Heart left ventricle (tissue), 16 donors: ENCODE results near the gene SGSH. TPM values are rescaled to one million over a fixed set of nuclear protein-coding genes. Genes with fewer than 3 reads are reported as not detected.

Experiments
- ATAC-seq, 4 donors: fragments of 200-7000 bp; cut with Tn5 transposase; one replicate each; pipeline ENCODE4 v1.9.1; 2020 to 2022; ENCODE audit warnings: moderate library complexity in 4 of 4, mild to moderate bottlenecking in 3 of 4, moderate number of reproducible peaks in 1 of 4
- DNase-seq, 5 donors: peaks; one replicate each; pipeline ENCODE4 v3.0.0-alpha.2; 2020
- H3K27ac ChIP-seq, 12 donors: fragments of 200-600 bp; sonication (generic) in 4 of 12; one replicate each; pipeline versions ENCODE4 v1.5.0 to v1.8.0; 2016 to 2022; ENCODE audit warnings: mild to moderate bottlenecking in 2 of 12
- H3K27me3 ChIP-seq, 9 donors: fragments of 200-600 bp; sonication (generic) in 2 of 9; one replicate each; pipeline versions ENCODE4 v1.5.1 to v1.8.0; 2016 to 2022; ENCODE audit warnings: mild to moderate bottlenecking in 3 of 9
- H3K36me3 ChIP-seq, 9 donors: fragments of 200-600 bp; sonication (generic) in 2 of 9; one replicate each; pipeline versions ENCODE4 v1.5.0 to v1.8.0; 2018 to 2022; ENCODE audit warnings: mild to moderate bottlenecking in 2 of 9
- H3K4me1 ChIP-seq, 12 donors: fragments of 200-600 bp; sonication (generic) in 4 of 12; one replicate each; pipeline versions ENCODE4 v1.5.0 to v1.8.0; 2016 to 2022; ENCODE audit warnings: mild to moderate bottlenecking in 3 of 12
- H3K4me3 ChIP-seq, 12 donors: fragments of 200-600 bp; sonication (generic) in 4 of 12; one replicate each; pipeline versions ENCODE4 v1.5.0 to v1.8.0; 2017 to 2022; ENCODE audit warnings: mild to moderate bottlenecking in 9 of 12, moderate library complexity in 4 of 12
- H3K9me3 ChIP-seq, 12 donors: fragments of 200-600 bp; sonication (generic) in 4 of 12; one replicate each; pipeline versions ENCODE4 v1.5.0 to v1.8.0; 2016 to 2022; ENCODE audit warnings: mild to moderate bottlenecking in 1 of 12
- CTCF ChIP-seq, 12 donors: fragments of 200-600 bp; sonication (generic) in 4 of 12; IDR thresholded peaks; one replicate each; pipeline versions ENCODE4 v1.5.0 to v1.8.0; 2018 to 2022; ENCODE audit warnings: antibody characterized with exemption in 12 of 12, mild to moderate bottlenecking in 5 of 12
- POLR2A ChIP-seq, 2 donors: fragments of 450-650 bp; IDR thresholded peaks; one replicate each; pipeline ENCODE4 v1.6.1; 2017; ENCODE audit warnings: antibody characterized with exemption in 2 of 2, mild to moderate bottlenecking in 2 of 2, moderate library complexity in 2 of 2
- WGBS, 4 donors: extraction: QIAGEN DNeasy Blood & Tissue Kit in 2 of 4; methylation state at CpG; one replicate each; pipeline versions ENCODE4 v1.1.5 to v1.1.7; 2013 to 2018; 5-methylcytosine and 5-hydroxymethylcytosine counted together
- intact Hi-C, 10 donors: fragments of 100-400 bp; cut with DNase I; formaldehyde crosslinking; loops; one replicate each; pipeline versions ENCODE4 v1.11.1 to v1.14.2; 2022
- polyA plus RNA-seq, 2 donors: library from polyadenylated mRNA; stranded (reverse); fragments of 200-250 nt; gene quantifications; one replicate each; pipeline ENCODE4 v1.2.3, GENCODE V29; 2013
- total RNA-seq, 9 donors: library from RNA; depleted of rRNA in 2 of 9; stranded (reverse); fragments of >200 nt in 2 of 9; fragmentation: NEBNext Ultra II Directional in 3 of 9; extraction: Animal tissue kit (Norgen Biotek cat#: 25700) in 3 of 9; gene quantifications; one replicate each; pipeline versions ENCODE4 v1.1.0 to v1.2.4, GENCODE V29; 2016 to 2023
- donor health status: ischemic (EF 13 %, LVEDD 7.1; RV severe dilation, severe dysfunction).
- donor health status: healthy with polysubstance abuse.
- donor health status: DM: no; HTN: yes; CAD: no.
- donor health status: DM: no; HTN: no; CAD: no.
- donor health status: ischemic (EF 25% LVEDD 6.9; RV normal size, moderate dysfunction).
- donor health status: ischemic (EF 25% LVEDD 5.7; RV mildly dilated, moderate dysfunction).
- donor health status: healthy.
- donor health status: DM: yes; HTN: yes; CAD: no.
- donor health status: ischemic (EF 35%, LVEDD 5.7; RV mildly dilated, moderate dysfunction).
- donor health status: nonischemic (EF 11% LVEDD 7.7; RV severe dilation, severe dysfunction).
- donor health status: DM: yes; HTN: yes; CAD: no.
- donor health status: PGD.
- donor health status: ischemic (EF 29% LVEDD 5.4; RV normal size, mild dysfunction).
- donor health status: nonischemic (EF 23%, LVEDD 6.1; RV moderate dilation, normal function).

Gene SGSH
- total and polyA plus RNA-seq, 11 donors: 6.4 to 27.0 (median 13.4) TPM

GRCh38 chr17:80212109-80212508, 8.0 kb downstream of the SGSH start:
- no peak overlapping the region for H3K27ac ChIP-seq
- no peaks in the 10 kb centered on the region for H3K27me3 ChIP-seq
- 88 to 94% (median 93%) methylated on average over 21 to 22 of the region's 22 CpGs for whole genome bisulfite sequencing, 4 donors
- no peak for TF ChIP-seq POLR2A (IDR thresholded peaks at IDR 0.05)
- peaks cover 0 to 91% (median 42%) of the 10 kb centered on the region in 9 donors for H3K36me3 ChIP-seq
- peak in 1 of 5 donors; percentile 48 for DNase-seq
- intact Hi-C loops: no loop called here
- no peak overlapping the region for H3K4me3 ChIP-seq
- no peak for ATAC-seq
- H3K9me3 ChIP-seq: no peaks in the 10 kb centered on the region
- peaks cover 0 to 8% (median 0%) of the 10 kb centered on the region in 12 donors for H3K4me1 ChIP-seq

GRCh38 chr17:80210348-80211108, 9.6 kb downstream of the SGSH start:
- DNase-seq (peak in 1 of 5 donors; percentile 58), ATAC-seq (no peak)
- Histone ChIP-seq H3K27ac (no peak overlapping the region), H3K9me3 (no peaks in the 10 kb centered on the region), H3K27me3 (no peaks in the 10 kb centered on the region), H3K36me3 (peaks cover 0 to 76% (median 36%) of the 10 kb centered on the region in 9 donors), H3K4me1 (peaks cover 0 to 8% (median 0%) of the 10 kb centered on the region in 12 donors), H3K4me3 (no peak overlapping the region)
- TF ChIP-seq POLR2A (IDR thresholded peaks at IDR 0.05) (no peak), CTCF (IDR thresholded peaks at IDR 0.05) (no peak)
- intact Hi-C loops: no loop called here
- WGBS, 4 donors: 94 to 95% (median 95%) methylated on average over 40 to 47 of the region's 47 CpGs

GRCh38 chr17:80209765-80210164, 10.4 kb downstream of the SGSH start:
- no peak overlapping the region for H3K27ac ChIP-seq
- H3K4me1 ChIP-seq: peaks cover 0 to 8% (median 0%) of the 10 kb centered on the region in 12 donors
- peaks cover 0 to 68% (median 36%) of the 10 kb centered on the region in 9 donors for H3K36me3 ChIP-seq
- H3K9me3 ChIP-seq: no peaks in the 10 kb centered on the region
- ATAC-seq (no peak), DNase-seq (no peak)
- intact Hi-C loops: no loop called here
- no peak overlapping the region for H3K4me3 ChIP-seq
- 85 to 95% (median 88%) methylated on average over 8 to 12 of the region's 12 CpGs; no CpG with 5 or more reads in 1 of the 4 donors for WGBS, 4 donors
- no peak for TF ChIP-seq CTCF (IDR thresholded peaks at IDR 0.05)
- no peak for TF ChIP-seq POLR2A (IDR thresholded peaks at IDR 0.05)
- no peaks in the 10 kb centered on the region for H3K27me3 ChIP-seq

GRCh38 chr17:80208050-80208449, 12.1 kb downstream of the SGSH start:
- ATAC-seq (no peak), DNase-seq (no peak)
- intact Hi-C loops: no loop called here
- WGBS, 4 donors: 94 to 97% (median 95%) methylated on average over 4 to 16 of the region's 16 CpGs
- Histone ChIP-seq H3K27ac (no peak overlapping the region), H3K4me3 (no peak overlapping the region), H3K36me3 (peaks cover 0 to 51% (median 34%) of the 10 kb centered on the region in 9 donors), H3K4me1 (peaks cover 0 to under 1% (median 0%) of the 10 kb centered on the region in 12 donors), H3K9me3 (no peaks in the 10 kb centered on the region), H3K27me3 (no peaks in the 10 kb centered on the region)
- TF ChIP-seq POLR2A (IDR thresholded peaks at IDR 0.05) (no peak), CTCF (IDR thresholded peaks at IDR 0.05) (no peak)
